Measurements from ENCODE around the gene EXOG.

Gene EXOG

DNA sequence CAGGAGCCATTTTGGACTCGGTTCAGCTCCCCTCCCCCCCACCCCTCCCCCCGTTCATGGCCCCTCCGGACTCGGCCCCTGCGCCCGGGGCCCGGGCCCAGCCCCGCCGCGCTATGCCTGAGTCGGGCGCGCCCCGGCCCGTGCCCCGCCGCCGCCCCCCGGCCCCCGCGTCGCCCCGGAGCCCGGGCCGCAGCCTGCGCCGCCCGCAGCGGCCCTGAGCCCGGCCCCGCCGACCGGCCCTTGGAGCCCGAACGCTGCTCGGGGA lies 42.3 kb upstream of the EXOG start:
- no peaks in the 10 kb centered on the region for H3K36me3 ChIP-seq (ENCODE audit: low read depth)
- no peaks in the 10 kb centered on the region for H3K27me3 ChIP-seq (ENCODE audit: insufficient read depth, poor library complexity, severe bottlenecking)
- TF ChIP-seq, protein P1, sequence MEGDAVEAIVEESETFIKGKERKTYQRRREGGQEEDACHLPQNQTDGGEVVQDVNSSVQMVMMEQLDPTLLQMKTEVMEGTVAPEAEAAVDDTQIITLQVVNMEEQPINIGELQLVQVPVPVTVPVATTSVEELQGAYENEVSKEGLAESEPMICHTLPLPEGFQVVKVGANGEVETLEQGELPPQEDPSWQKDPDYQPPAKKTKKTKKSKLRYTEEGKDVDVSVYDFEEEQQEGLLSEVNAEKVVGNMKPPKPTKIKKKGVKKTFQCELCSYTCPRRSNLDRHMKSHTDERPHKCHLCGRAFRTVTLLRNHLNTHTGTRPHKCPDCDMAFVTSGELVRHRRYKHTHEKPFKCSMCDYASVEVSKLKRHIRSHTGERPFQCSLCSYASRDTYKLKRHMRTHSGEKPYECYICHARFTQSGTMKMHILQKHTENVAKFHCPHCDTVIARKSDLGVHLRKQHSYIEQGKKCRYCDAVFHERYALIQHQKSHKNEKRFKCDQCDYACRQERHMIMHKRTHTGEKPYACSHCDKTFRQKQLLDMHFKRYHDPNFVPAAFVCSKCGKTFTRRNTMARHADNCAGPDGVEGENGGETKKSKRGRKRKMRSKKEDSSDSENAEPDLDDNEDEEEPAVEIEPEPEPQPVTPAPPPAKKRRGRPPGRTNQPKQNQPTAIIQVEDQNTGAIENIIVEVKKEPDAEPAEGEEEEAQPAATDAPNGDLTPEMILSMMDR (IDR thresholded peaks at IDR 0.05; ENCODE audit: poor library complexity, severe bottlenecking): no peak
- H3K4me1 ChIP-seq (ENCODE audit: insufficient read depth, poor library complexity, severe bottlenecking): peaks cover 2% of the 10 kb centered on the region
- H3K4me3 ChIP-seq (ENCODE audit: severe bottlenecking): peak overlapping the region; percentile 92
- DNase-seq (ENCODE audit: low spot score) (no peak), ATAC-seq (ENCODE audit: low read depth) (no peak)
- peak overlapping the region; percentile 53 for H3K27ac ChIP-seq (ENCODE audit: poor library complexity, severe bottlenecking)
- no peaks in the 10 kb centered on the region for H3K9me3 ChIP-seq (ENCODE audit: severe bottlenecking)

DNA sequence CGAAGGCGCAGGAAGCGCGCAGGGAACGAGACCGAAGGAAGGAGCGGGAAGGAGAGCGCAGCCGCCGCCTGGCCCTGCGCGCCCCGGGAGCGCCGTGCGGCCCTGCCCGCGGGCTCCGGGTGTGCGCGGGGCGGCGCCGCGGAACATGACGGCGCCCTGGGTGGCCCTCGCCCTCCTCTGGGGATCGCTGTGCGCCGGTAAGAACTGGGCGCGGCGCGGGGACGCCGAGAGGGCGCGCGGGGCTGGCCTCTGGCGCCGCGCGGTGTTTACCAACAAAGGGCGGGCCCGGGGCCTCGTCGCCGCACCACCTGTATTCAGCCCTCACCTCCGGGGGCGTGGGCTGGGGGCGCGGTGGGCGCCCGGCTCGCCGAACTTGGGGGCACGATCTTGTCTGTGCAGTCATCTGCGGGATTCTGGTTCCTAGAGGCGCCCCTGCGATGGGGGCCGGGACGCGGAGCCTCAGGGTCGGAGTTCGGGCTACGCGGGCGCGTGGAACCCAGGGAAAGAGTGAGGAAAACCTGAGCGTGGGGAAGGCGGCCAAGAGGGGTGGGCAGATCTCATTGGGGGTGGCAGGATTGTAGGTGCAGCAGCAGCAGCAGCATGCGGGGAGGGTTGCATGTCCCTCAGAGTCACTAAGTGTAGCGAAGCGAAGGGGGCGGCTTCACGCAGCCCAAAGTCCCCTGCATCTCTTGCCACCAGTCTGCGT lies 41.8 kb upstream of the EXOG start:
- H3K4me1 ChIP-seq (ENCODE audit: insufficient read depth, poor library complexity, severe bottlenecking): peaks cover 4% of the 10 kb centered on the region
- ATAC-seq (ENCODE audit: low read depth) (peak; percentile 3), DNase-seq (ENCODE audit: low spot score) (no peak)
- peak overlapping the region; percentile 92 for H3K4me3 ChIP-seq (ENCODE audit: severe bottlenecking)
- no peaks in the 10 kb centered on the region for H3K36me3 ChIP-seq (ENCODE audit: low read depth)
- TF ChIP-seq, protein P1 (IDR thresholded peaks at IDR 0.05; ENCODE audit: poor library complexity, severe bottlenecking): no peak
- no peaks in the 10 kb centered on the region for H3K9me3 ChIP-seq (ENCODE audit: severe bottlenecking)
- H3K27ac ChIP-seq (ENCODE audit: poor library complexity, severe bottlenecking): peak overlapping the region; percentile 53
- H3K27me3 ChIP-seq (ENCODE audit: insufficient read depth, poor library complexity, severe bottlenecking): no peaks in the 10 kb centered on the region

DNA sequence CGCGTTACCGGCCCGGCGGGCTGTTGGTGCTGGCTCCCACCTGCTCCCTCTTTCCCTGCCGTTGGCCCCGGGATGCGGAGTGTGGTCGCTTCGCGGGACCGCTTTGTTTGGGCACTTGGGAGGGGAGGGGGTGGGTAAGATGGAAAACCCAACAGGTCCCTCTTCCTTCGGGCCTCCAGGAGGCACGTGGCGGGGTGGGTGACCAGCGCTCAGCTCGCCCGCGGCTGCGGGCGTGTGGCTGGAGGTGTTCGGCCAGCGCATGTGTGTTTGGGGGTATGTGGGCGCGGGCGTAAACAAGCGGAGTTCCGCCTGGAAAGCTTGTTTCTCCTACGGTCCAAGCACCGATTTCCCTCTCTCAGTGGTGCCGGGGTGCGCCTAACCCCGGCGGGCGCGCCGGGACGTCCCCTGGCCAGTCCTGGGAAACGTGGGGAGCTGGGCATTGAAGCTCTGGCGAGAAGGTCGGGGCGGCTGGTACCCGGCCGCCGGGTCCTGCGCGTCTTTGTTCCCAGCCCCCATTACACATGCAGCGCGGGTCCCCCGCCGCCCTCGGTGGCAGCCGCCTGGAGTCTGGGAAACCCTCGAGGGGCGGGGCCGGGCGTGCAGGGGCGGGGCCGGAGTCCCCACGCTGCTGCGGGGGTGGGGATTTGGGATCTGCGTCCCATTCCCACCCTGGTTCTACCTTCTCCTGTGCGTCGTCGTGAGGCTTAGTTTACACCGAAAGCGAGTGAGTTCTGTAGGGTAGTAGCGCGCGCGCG lies 41.1 kb upstream of the EXOG start:
- H3K9me3 ChIP-seq (ENCODE audit: severe bottlenecking): no peaks in the 10 kb centered on the region
- peak overlapping the region; percentile 53 for H3K27ac ChIP-seq (ENCODE audit: poor library complexity, severe bottlenecking)
- no peaks in the 10 kb centered on the region for H3K36me3 ChIP-seq (ENCODE audit: low read depth)
- TF ChIP-seq, protein P1 (IDR thresholded peaks at IDR 0.05; ENCODE audit: poor library complexity, severe bottlenecking): no peak
- peak overlapping the region; percentile 92 for H3K4me3 ChIP-seq (ENCODE audit: severe bottlenecking)
- H3K27me3 ChIP-seq (ENCODE audit: insufficient read depth, poor library complexity, severe bottlenecking): no peaks in the 10 kb centered on the region
- ATAC-seq (ENCODE audit: low read depth) (peak; percentile 68), DNase-seq (ENCODE audit: low spot score) (peak; percentile 80)
- peaks cover 4% of the 10 kb centered on the region for H3K4me1 ChIP-seq (ENCODE audit: insufficient read depth, poor library complexity, severe bottlenecking)

DNA sequence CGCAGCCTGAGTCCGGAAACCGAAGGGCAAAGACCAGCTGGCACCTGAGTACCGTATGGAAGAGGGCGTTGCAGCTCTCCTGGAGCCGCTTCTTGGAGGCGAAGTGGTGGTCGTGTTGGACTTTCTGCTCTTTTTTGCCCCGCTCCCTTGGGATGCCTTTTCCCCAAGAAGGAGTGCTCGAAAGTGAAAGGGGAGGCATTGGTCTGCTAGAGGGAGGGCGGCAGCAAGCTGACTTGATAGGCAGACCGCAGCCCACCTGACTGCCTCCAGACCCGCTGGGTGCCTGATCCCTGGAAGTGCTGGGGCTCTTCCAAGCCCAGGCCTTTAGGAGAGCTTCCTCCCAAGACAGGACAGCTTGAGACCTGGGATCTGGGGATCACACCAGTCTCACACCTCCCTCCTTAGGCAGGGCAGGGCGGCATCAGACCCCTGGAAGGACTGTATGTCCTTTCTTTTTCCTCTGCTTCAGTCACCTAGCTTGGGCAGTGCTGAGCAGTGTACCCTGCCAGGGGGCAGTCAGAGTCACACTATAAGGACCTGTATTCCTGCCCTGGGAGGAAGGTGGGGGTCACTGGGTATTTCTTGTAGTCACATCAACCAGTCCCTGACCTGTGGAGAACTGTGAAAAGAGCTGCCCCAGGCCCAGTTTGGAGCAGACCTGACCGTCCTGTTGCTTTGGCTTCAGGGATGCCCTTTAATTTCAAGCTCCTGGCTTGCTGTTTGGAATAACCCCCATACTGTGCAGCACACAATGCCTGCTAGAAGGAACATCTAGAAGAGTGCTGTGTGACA lies 40.3 kb upstream of the EXOG start:
- H3K27ac ChIP-seq (ENCODE audit: poor library complexity, severe bottlenecking): peak overlapping the region; percentile 53
- TF ChIP-seq, protein P1 (IDR thresholded peaks at IDR 0.05; ENCODE audit: poor library complexity, severe bottlenecking): no peak
- DNase-seq (ENCODE audit: low spot score) (no peak), ATAC-seq (ENCODE audit: low read depth) (peak; percentile 9)
- H3K27me3 ChIP-seq (ENCODE audit: insufficient read depth, poor library complexity, severe bottlenecking): no peaks in the 10 kb centered on the region
- peaks cover 4% of the 10 kb centered on the region for H3K4me1 ChIP-seq (ENCODE audit: insufficient read depth, poor library complexity, severe bottlenecking)
- no peaks in the 10 kb centered on the region for H3K9me3 ChIP-seq (ENCODE audit: severe bottlenecking)
- H3K36me3 ChIP-seq (ENCODE audit: low read depth): no peaks in the 10 kb centered on the region
- peak overlapping the region; percentile 92 for H3K4me3 ChIP-seq (ENCODE audit: severe bottlenecking)
